GM08714 (cell line): ENCODE measurements around the gene SLC25A18.
"Not testable (repeated sequence)": the region's sequence is repeated elsewhere in the genome, so short reads cannot be mapped to it uniquely, and the experiment has no call there.

Experiments used
- H3K4me3 ChIP-seq: fragments of 200-500 bp; sonication (Bioruptor generic); 2 replicates; pipeline ENCODE4 v1.5.1; 2014; ENCODE audit warnings: mild to moderate bottlenecking, low read length, inconsistent platforms
- ZNF274 ChIP-seq: IDR thresholded peaks from 2 replicates; pipeline ENCODE4 v1.6.1; 2012; ENCODE audit warnings: mild to moderate bottlenecking, low read depth, low read length

Gene SLC25A18

DNA sequence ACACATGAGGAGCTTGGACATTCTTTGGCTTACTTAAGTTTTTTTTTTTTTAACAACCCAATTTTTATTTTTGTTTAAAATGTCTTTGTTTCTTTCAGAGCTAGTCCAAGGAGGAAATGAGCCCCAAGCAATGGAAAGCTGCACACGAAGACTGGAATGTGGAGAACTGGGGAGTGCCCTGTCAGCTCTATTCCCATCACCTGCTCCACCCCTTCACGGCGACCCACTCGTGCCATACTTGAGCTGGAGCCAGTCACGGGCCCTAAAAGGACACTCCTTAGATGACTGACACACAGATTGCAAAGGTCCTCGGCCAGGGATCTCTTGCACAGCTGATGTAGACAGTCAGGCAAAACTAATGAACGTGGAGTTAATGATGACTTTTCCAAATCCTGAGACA, 10.6 kb upstream of the SLC25A18 start:
- no peak for TF ChIP-seq ZNF274
- no peak overlapping the region for H3K4me3 ChIP-seq

DNA sequence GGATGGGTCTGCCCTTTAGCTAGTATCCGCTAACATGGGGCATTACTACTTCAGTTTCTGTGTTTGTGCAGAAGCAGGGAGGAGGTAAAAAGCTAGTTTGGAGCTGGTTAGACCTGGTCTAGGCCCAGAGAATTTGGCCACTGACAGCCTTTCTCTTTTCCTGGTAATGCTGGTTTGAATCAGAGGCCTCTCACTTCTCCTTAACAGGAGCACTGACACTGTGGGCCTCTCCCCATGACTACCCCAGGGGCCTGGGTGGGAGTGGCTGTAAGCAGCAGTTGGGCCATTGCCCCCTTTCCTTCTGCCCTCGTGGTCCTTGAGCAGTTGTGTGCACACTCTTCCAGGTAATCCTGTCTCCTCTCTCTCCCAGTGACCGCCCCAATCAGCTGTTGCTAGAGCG, 8.5 kb upstream of the SLC25A18 start:
- H3K4me3 ChIP-seq = no peak overlapping the region
- TF ChIP-seq ZNF274 = no peak

DNA sequence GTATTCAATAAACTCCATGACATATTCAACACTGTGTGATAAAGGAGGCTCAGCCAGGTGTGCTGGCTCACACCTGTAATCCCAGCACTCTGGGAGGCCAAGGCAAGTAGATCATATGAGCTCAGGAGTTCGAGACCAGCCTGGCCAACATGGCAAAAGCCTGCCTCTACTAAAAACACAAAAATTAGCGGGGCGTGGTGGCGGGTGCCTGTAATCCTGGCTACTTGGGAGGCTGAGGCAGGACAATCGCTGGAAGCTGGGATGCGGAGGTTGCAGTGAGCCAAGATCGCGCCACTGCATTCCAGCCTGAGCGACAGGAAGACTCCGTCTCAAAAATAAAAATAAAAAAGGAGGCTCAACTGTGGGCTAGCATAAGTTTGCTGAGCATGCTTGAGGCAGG, 4.1 kb upstream of the SLC25A18 start:
- TF ChIP-seq ZNF274 = no peak
- no peak overlapping the region for H3K4me3 ChIP-seq

DNA sequence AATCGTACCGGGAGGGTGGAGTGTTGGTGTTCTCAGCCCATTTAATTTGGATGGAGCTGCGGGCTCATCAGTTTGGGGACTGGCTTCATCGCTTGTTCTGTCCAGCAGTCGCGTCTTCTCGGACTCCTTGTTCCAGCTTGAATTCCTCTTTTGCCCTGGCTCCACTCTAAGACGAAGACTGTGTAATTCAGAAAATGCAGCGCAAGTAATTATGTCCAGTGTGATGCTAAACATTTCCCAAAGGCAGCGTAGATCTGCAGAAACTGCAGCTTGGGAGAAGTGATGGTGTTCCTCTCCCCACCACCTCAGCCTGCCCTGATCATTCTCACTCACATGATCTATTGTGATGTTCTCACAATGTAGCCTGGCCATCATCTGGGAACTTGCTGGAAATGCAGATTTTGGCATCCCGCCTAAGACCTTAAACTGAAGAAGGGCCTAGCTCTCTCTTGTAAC, 666 bp downstream of the SLC25A18 start:
- TF ChIP-seq ZNF274 = no peak

DNA sequence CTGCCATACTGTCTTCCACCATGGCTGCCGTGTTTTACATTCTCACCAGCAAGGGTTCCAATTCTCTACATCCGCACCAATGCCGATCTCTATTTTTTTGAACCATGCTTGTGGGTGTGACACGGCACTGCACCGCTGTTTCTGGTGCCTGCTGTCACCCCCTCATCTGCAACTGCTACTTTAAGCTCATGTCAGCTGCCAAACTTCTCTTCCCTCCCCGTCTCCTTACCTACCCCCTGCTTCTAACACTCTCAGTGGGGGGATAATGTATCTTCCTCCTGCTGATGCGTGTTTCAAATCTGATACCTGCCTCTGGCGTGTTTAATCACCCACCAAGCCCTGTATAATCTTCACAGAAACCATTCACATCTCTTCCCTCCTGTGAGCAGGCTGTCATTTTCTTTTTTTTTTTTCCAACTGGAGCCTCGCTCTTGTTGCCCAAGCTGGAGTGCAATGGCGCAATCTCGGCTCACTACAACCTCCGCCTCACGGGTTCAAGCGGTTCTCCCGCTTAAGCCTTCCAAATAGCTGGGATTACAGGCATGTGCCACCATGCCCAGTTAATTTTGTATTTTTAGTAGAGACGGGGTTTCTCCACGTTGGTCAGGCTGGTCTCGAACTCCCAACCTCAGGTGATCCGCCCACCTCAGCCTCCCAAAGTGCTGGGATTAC, 2.9 kb downstream of the SLC25A18 start:
- H3K4me3 ChIP-seq = not testable (repeated sequence)

More for the DNA sequence above, 666 bp downstream of the SLC25A18 start:
- no peak overlapping the region for H3K4me3 ChIP-seq

DNA sequence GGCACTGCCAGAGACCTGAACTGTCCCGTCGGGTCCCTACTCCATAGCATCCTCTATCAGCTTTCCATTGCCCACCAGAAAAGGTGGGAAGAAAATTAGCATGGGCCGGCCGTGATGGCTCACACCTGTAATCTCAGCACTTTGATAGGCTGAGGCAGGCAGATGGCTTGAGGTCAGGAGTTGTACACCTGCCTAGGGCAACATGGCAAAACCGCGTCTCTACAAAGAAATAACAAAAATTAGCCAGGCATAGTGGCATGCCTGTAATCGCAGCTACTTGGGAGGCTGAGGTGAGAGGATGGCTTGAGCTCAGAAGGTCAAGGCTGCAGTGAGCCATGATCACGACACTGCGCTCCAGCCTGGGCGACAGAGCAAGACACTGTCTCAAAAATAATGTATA, 3.5 kb downstream of the SLC25A18 start:
- H3K4me3 ChIP-seq = no peak overlapping the region
- TF ChIP-seq ZNF274 = no peak

DNA sequence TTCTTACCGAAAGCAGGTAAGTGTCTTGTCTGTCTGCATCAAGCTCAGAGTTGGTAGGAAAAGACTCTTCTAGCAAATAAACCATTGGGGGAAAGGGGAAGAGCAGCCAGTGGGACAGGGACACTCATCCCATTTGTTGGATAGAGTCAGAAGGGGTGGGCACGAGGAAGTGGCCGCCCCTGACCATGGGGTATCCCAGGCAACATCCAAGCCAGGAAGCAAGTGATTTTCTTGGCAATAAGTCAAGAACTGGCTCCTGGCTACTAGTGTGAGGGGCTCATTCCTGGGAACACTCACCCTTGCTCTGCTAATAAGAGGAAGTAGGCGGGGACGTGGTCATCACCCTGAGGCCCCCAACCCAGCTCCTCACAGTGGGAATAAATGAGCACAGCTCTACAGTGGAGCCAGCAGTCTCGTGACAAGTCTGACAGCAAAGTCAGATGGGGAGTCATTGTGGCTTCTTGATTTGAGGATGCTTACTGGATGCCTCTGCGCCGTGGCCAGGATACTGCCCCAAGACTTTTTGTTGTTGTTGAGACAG, 6.7 kb downstream of the SLC25A18 start:
- H3K4me3 ChIP-seq = no peak overlapping the region
- no peak for TF ChIP-seq ZNF274

DNA sequence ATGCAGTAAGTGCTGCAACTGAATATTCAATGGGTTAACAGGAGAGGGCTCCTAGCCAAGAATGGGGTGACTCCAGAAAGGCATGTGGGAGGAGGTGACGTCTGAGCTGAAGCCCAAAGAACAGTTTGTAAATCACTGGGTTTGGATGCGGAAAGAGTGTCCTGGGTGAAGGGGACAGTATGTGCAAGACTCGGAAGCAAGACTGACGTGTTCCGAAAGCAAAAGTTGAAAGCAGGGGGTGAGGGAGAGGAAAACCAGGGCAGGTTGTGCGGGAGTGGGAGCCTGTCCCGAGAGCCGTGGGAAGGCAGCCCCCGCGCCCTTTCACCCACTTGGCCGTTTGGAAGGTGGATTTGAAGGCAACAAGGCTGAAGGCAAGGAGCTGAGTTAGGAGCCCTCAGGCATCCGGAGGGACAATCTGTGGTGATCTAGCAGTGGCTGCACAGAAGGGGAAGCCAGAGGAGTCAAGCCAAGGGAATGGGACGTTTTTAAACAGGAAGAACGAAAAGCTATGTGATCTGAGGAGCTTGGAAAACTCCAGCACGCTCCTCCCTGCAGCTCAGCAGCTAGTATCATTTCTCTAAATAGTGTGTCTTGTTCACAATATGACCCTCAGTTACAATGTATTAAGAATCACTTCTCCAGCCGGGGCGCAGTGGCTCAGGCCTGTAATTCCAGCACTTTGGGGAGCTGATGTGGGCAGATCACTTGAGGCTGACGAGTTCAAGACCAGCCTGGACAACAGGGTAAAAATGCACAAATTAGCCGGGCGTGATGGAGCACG, 7.7 kb downstream of the SLC25A18 start:
- no peak overlapping the region for H3K4me3 ChIP-seq
- TF ChIP-seq ZNF274 = no peak

DNA sequence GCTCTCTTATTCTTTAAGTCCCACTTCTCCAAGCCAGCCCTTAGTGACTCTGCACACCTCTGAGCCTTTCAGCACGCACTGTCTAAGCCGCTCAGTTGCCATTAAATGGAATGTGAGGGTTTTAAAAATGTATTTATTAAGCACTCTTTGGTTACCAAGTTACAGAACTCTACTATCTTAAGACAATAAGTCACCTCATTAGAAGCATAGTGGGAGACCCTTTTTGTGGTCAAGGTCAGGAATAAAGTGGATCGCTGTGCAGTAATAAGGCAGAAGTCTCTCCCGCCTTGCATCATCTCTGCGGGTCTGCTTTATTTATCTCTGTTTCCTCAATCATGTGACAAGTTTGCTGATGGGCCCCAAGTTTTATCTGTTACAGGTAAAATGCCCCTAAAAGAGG, 11.9 kb downstream of the SLC25A18 start:
- H3K4me3 ChIP-seq = no peak overlapping the region
- TF ChIP-seq ZNF274 = no peak

DNA sequence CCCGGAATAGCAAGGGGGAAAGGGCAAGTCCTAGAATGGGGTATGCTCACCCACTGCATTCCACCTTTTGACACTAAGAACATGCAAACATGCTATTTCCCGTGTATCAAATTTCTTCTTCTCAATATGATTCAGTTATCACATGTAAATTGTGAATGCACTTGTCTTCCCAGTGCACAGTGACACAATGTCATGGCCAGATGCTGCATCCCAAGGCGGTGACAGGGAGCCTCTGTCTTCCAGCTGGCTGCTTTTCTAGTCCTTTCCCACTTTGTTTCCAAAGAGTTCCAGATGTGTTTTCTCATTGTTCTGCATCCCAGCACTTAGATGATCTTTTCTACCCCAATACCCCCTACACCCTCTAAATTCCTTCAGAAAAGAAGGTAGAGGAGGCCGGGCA, 12.4 kb downstream of the SLC25A18 start:
- no peak overlapping the region for H3K4me3 ChIP-seq
- no peak for TF ChIP-seq ZNF274

DNA sequence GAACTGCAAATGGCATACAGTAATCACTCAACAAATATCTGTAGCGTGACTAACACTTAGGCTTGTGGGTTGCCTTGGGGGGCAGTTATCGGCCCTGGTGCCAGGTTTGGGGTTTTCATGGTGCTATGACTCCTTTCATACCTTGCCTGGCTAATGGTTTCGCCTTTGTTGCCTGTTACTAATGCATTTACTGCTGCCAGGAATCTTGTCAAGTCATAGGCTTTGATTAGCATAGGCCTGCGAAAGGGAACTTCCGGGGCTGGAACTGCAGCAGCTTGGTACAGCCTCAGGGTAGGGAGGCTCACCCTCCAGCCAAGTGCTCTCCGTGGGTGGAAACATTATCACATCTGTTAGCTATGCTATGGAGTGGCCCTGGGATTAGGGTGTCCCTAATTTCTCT, 13.2 kb downstream of the SLC25A18 start:
- H3K4me3 ChIP-seq = no peak overlapping the region
- no peak for TF ChIP-seq ZNF274

DNA sequence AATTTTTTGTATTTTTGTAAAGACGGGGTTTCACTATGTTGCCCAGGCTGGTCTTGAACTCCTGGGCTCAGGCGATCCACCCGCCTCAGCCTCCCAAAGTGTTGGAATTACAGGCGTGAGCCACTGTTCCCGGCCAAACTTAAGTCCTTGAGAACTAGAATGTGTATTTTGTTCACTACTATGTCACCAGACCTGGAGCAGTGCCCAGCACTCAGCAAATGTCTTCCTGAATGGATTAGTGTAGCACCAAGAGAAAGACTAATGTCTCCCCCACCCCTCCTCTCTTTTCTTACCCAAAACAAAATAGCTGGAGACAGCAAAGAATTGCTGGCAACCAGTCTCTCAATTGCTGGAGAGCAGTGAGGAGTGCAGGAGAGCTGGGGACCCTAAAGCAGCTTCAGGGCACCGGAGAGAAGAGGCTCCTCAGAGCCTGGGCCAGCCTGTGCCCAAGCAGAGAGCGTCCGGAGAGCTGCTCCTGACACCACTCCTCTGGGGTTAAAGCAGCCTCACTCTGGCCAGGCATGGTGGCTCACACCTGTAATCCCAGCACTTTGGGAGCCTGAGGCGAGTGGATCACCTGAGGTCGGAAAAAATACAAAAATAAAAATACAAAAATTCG, 14.9 kb downstream of the SLC25A18 start:
- H3K4me3 ChIP-seq = no peak overlapping the region
- no peak for TF ChIP-seq ZNF274

DNA sequence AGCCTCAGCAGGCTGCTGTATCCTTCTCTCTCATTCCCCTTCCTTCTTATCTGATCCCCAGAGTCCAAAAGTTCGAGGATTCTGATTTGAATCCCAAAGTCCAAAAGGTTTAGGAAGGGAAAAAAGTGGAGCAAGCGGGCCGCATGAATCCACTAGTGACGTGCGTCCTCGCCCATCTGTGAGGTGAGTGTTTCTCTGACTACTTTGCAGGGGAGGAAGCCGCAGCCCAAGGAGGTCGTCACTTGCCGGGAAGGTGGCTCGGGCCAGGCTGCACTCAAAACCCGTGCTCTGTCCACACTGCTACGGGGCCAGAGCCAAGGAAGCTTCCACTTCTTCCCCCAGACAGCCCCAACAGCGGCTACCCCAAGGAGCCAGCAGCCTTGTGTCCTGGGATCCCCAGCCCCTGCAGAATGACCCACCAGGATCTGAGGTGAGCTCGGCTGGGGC, 16.3 kb downstream of the SLC25A18 start:
- no peak for TF ChIP-seq ZNF274

DNA sequence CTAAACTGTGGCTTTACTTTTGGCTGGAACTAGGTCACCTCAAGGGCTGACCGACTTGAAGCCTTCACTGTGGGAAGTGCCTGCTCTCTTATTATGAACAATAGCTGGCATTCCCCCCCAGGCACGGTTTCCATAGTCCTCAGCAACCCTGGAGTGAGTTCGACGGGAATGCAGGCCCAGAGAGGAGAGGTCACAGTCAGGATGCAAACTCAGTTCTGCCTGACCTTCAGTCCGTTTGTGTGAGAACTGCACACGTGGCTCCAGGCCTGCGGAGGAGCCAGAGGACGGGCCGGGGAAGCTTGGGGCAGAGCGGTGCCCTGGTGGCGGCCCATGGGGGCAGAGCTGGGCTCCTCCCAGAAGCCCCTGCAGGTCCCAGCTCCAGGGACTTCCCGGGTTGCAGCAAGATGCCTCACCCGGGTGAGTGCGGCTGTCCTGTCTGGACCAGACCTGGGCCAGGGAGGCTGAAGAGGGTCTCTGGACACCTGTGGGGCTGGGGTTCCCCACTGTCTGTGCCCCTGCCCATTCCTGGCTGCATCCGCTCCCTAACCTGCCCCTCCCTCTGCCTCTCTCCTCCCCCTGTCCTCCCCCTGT, 17.2 kb downstream of the SLC25A18 start:
- TF ChIP-seq ZNF274 = no peak
- H3K4me3 ChIP-seq = no peak overlapping the region

More for the DNA sequence above, 16.3 kb downstream of the SLC25A18 start:
- H3K4me3 ChIP-seq = no peak overlapping the region
